Thoracic aorta (tissue), 2 donors: ENCODE measurements around the gene GFPT2. TPM values are rescaled to one million over a fixed set of nuclear protein-coding genes. Genes with fewer than 3 reads are reported as not detected.

Source experiments
- ATAC-seq: fragments of 150-250 bp; one replicate; pipeline ENCODE4 v1.8.0; 2017; ENCODE audit warnings: low read depth; ENCODE audit not compliant: insufficient number of reproducible peaks, low FRiP score
- DNase-seq: peaks from one replicate; pipeline ENCODE4 v3.0.0-alpha.2; 2020; ENCODE audit warnings: low spot score
- H3K27ac ChIP-seq, 2 donors: fragments of 200-600 bp; sonication (generic); 1 replicate in 1 of 2; 2 replicates in 1 of 2; pipeline ENCODE4 v1.5.1; 2016; ENCODE audit warnings: mild to moderate bottlenecking in 2 of 2, moderate library complexity in 2 of 2
- H3K27me3 ChIP-seq: fragments of 200-600 bp; sonication (generic); replicated peaks from 2 replicates; pipeline ENCODE4 v1.6.0; 2016; ENCODE audit warnings: mild to moderate bottlenecking; ENCODE audit not compliant: insufficient read depth
- H3K36me3 ChIP-seq: fragments of 200-600 bp; sonication (generic); one replicate; pipeline ENCODE4 v1.5.1; 2016
- H3K4me1 ChIP-seq, 2 donors: fragments of 200-600 bp; sonication (generic); 1 replicate in 1 of 2; 2 replicates in 1 of 2; pipeline versions ENCODE4 v1.5.1 to v1.6.0; 2016; ENCODE audit warnings: low read depth in 2 of 2, mild to moderate bottlenecking in 1 of 2; ENCODE audit not compliant: control insufficient read depth in 1 of 2
- H3K4me3 ChIP-seq: fragments of 200-600 bp; sonication (generic); 2 replicates; pipeline ENCODE4 v1.5.1; 2016; ENCODE audit warnings: mild to moderate bottlenecking
- H3K9me3 ChIP-seq: fragments of 200-600 bp; sonication (generic); 2 replicates; pipeline ENCODE4 v1.5.1; 2016
- total RNA-seq, 2 donors: library from RNA; depleted of rRNA; stranded (reverse); fragments of >200 nt; gene quantifications; one replicate each; pipeline versions ENCODE4 v1.1.0 to v1.2.3, GENCODE V29; 2016
- TF ChIP-seq, protein P1 (sequence below): fragments of 200-600 bp; sonication (generic); IDR thresholded peaks from one replicate; pipeline ENCODE4 v1.5.1; 2019; ENCODE audit warnings: antibody characterized with exemption

Gene GFPT2
- total RNA-seq, 2 donors from 2014 or later, result 32.1 to 136 TPM

DNA sequence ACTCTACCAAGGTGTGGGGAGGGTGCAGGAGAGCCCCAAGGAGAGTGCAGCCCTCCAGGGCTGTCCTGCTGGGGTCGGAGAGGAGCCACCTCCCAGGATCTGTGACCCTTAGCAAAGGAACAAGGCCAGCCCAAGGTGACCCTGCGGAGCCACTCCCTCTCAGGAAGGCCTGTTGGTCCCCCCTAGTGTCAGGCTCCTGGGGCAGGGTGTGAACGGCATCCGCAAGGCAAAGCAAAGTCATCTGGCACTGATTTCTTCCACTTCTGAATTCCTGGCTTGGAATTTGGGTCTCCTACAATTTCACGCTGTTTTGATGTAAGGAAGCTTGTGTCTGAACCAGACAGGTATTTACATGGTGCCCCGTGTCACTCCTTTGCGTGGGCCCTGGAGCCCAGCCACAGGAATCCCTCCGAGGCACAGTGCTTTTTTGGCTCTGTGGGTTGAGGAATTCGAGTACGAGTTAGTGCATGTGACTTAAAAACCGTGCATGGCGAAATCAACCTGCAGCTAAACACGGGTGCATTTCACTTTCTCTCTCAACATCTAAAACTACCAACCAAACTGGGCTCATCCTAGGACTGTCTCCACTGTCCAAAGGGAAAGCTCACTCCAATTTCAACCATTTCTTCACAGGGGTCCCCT, 24.5 kb upstream of the GFPT2 start:
- H3K4me3 ChIP-seq, result no peak overlapping the region
- H3K9me3 ChIP-seq, result no peaks in the 10 kb centered on the region
- no peaks in the 10 kb centered on the region for H3K36me3 ChIP-seq
- ATAC-seq (no peak), DNase-seq (no peak)
- H3K27ac ChIP-seq, result no peak overlapping the region
- TF ChIP-seq, protein P1, sequence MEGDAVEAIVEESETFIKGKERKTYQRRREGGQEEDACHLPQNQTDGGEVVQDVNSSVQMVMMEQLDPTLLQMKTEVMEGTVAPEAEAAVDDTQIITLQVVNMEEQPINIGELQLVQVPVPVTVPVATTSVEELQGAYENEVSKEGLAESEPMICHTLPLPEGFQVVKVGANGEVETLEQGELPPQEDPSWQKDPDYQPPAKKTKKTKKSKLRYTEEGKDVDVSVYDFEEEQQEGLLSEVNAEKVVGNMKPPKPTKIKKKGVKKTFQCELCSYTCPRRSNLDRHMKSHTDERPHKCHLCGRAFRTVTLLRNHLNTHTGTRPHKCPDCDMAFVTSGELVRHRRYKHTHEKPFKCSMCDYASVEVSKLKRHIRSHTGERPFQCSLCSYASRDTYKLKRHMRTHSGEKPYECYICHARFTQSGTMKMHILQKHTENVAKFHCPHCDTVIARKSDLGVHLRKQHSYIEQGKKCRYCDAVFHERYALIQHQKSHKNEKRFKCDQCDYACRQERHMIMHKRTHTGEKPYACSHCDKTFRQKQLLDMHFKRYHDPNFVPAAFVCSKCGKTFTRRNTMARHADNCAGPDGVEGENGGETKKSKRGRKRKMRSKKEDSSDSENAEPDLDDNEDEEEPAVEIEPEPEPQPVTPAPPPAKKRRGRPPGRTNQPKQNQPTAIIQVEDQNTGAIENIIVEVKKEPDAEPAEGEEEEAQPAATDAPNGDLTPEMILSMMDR, result no peak
- peaks cover 4 to 17% of the 10 kb centered on the region in 2 donors for H3K4me1 ChIP-seq
- H3K27me3 ChIP-seq, result no peaks in the 10 kb centered on the region

DNA sequence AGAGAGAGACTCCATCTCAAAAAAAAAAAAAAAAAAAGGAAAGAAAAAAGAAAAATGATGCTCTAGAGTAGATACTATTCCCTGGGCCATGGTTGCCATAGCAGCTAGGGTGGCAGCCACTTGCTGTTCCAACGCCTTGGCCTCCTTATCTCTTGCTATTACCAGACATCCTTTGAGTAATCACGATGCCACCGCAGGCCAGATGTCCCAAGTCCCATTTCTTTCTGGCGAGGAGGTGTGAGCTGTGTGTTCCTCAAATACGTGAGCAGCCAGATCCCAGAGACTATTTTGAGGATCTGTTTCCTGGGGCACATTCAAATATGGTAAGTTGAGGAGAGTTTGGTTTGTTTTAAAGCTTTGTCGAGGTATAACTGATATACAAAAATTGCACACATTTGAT, 23.4 kb upstream of the GFPT2 start:
- Histone ChIP-seq H3K9me3 (no peaks in the 10 kb centered on the region), H3K27me3 (no peaks in the 10 kb centered on the region), H3K36me3 (no peaks in the 10 kb centered on the region), H3K4me1 (peaks cover 4 to 17% of the 10 kb centered on the region in 2 donors), H3K27ac (no peak overlapping the region), H3K4me3 (no peak overlapping the region)
- no peak for DNase-seq
- TF ChIP-seq, protein P1, result no peak
- no peak for ATAC-seq

DNA sequence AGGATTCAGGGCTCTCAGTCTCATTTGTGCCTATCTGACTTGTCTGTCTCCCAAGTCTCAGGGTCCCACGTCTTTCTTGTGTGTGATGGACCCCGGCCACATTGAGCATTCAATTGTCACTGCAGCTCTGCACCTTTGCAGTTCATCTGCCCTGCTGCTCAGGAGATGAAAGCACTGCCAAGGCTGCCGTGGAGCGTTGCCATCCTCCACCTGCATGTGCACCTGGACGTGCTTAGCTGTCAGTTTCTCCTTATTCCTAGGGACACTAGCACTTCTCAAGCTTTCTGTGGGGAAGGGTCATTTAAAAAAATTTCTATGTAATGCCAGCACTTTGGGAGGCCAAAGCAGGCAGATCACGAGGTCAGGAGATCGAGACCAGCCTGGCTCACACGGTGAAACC, 22.8 kb upstream of the GFPT2 start:
- Histone ChIP-seq H3K36me3 (no peaks in the 10 kb centered on the region), H3K4me3 (no peak overlapping the region), H3K27ac (no peak overlapping the region), H3K4me1 (peaks cover 4 to 17% of the 10 kb centered on the region in 2 donors), H3K27me3 (no peaks in the 10 kb centered on the region), H3K9me3 (no peaks in the 10 kb centered on the region)
- TF ChIP-seq, protein P1, result no peak
- DNase-seq, result no peak
- ATAC-seq, result no peak

DNA sequence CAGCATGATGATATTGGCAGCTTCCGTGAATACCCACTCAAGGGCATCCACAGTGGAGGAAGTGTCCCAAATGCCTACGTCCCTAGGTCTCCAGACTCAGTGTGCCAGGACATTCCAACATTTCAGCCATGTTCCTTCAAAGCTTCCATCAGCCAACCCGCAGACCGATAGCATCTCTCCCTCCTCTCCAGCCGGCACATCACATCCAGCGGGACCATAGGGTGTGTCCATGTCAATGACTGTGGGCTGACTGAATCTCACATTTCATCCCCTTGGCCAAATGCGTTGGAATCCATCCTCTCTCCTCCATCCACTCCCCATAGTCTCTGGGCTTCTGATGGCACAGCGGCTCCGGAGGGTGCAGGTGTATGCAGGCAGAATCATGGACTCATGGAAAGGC, 22.2 kb upstream of the GFPT2 start:
- DNase-seq (no peak), ATAC-seq (no peak)
- H3K4me1 ChIP-seq, result peaks cover 4 to 17% of the 10 kb centered on the region in 2 donors
- H3K36me3 ChIP-seq, result no peaks in the 10 kb centered on the region
- H3K4me3 ChIP-seq, result no peak overlapping the region
- no peaks in the 10 kb centered on the region for H3K27me3 ChIP-seq
- H3K9me3 ChIP-seq, result no peaks in the 10 kb centered on the region
- H3K27ac ChIP-seq, result no peak overlapping the region
- TF ChIP-seq, protein P1, result no peak

DNA sequence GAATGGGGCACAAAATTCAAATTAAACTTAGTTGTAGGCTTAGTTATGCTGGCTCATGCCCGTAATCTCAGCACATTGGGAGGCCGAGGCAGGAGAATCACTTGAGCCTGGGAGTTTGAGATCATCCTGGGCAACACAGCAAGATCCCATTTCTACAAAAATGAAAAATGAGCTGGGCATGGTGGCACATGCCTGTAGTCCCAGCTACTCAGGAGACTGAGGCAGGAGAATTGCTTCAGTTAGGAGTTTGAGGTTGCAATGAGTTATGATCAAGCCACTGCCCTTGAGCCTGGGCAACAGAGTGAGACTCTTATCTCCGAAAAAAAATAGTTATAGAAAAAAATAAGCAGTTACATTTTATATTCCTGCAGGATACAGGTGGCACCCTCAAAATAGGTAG, 20.7 kb upstream of the GFPT2 start:
- ATAC-seq (no peak), DNase-seq (no peak)
- no peaks in the 10 kb centered on the region for H3K36me3 ChIP-seq
- no peak overlapping the region for H3K27ac ChIP-seq
- H3K27me3 ChIP-seq, result no peaks in the 10 kb centered on the region
- H3K9me3 ChIP-seq, result no peaks in the 10 kb centered on the region
- TF ChIP-seq, protein P1, result no peak
- peaks cover 2 to 15% of the 10 kb centered on the region in 2 donors for H3K4me1 ChIP-seq
- H3K4me3 ChIP-seq, result no peak overlapping the region
